CD8-positive, alpha-beta memory T cell (primary cell): ENCODE results near the gene PBX4. TPM values are rescaled to one million over a fixed set of nuclear protein-coding genes. Genes with fewer than 3 reads are reported as not detected.
A peak's percentile ranks its signal among the peaks of the same experiment; 100 is the strongest.

Source experiments
- CTCF ChIA-PET: fragments of 350-600 bp; sonication (Branson Sonifier 250); formaldehyde crosslinking; loops from one replicate; lab custom pipeline; 2021; ENCODE audit warnings: antibody characterized with exemption; lab: Charles Lee
- POLR2A ChIA-PET: fragments of 350-600 bp; sonication (Branson Sonifier 250); formaldehyde crosslinking; loops from one replicate; lab custom pipeline; 2021; ENCODE audit warnings: antibody characterized with exemption; lab: Charles Lee
- DNase-seq, 5 donors: peaks; one replicate each; pipeline versions ENCODE4 v3.0.0 to v3.0.0-alpha.2; 2020 to 2022; ENCODE audit warnings: mixed read lengths in 1 of 5
- H3K27ac ChIP-seq: one replicate; pipeline ENCODE4 v1.7.0; 2013; ENCODE audit warnings: low read depth, mild to moderate bottlenecking, low read length, moderate library complexity
- H3K27me3 ChIP-seq: 2 replicates; pipeline ENCODE4 v1.7.0; 2013; ENCODE audit warnings: low read length, mild to moderate bottlenecking; ENCODE audit not compliant: insufficient read depth, poor library complexity, severe bottlenecking
- H3K36me3 ChIP-seq: 2 replicates; pipeline ENCODE4 v1.7.0; 2013; ENCODE audit warnings: mild to moderate bottlenecking, low read length, moderate library complexity; ENCODE audit not compliant: insufficient read depth
- H3K4me1 ChIP-seq: 2 replicates; pipeline ENCODE4 v1.7.0; 2013; ENCODE audit warnings: mild to moderate bottlenecking, low read length, moderate library complexity; ENCODE audit not compliant: insufficient read depth
- H3K4me3 ChIP-seq: 2 replicates; pipeline ENCODE4 v1.7.0; 2013; ENCODE audit warnings: mild to moderate bottlenecking, low read length
- H3K9me3 ChIP-seq: 2 replicates; pipeline ENCODE4 v1.7.0; 2013; ENCODE audit warnings: mild to moderate bottlenecking, low read length
- H3K27ac Mint-ChIP-seq, 8 donors: one replicate each; pipeline ENCODE4 v1.8.0; 2020 to 2021; ENCODE audit warnings: mixed read lengths in 8 of 8, mild to moderate bottlenecking in 6 of 8, inconsistent platforms in 3 of 8, moderate library complexity in 3 of 8
- H3K27me3 Mint-ChIP-seq, 2 donors: one replicate each; pipeline ENCODE4 v1.8.0; 2020 to 2021; ENCODE audit warnings: mixed read lengths in 2 of 2, mild to moderate bottlenecking in 1 of 2, moderate library complexity in 1 of 2
- H3K36me3 Mint-ChIP-seq, 3 donors: one replicate each; pipeline ENCODE4 v1.8.0; 2020 to 2021; ENCODE audit warnings: mixed read lengths in 3 of 3, inconsistent platforms in 1 of 3, mild to moderate bottlenecking in 1 of 3
- H3K4me1 Mint-ChIP-seq, 3 donors: one replicate each; pipeline ENCODE4 v1.8.0; 2020 to 2021; ENCODE audit warnings: mixed read lengths in 3 of 3, inconsistent platforms in 1 of 3, mild to moderate bottlenecking in 1 of 3
- H3K4me3 Mint-ChIP-seq, 7 donors: one replicate each; pipeline ENCODE4 v1.8.0; 2020 to 2021; ENCODE audit warnings: mixed read lengths in 7 of 7, mild to moderate bottlenecking in 6 of 7, moderate library complexity in 4 of 7, inconsistent platforms in 2 of 7
- H3K9me3 Mint-ChIP-seq, 5 donors: one replicate each; pipeline ENCODE4 v1.8.0; 2020 to 2022; ENCODE audit warnings: mixed read lengths in 5 of 5, mild to moderate bottlenecking in 3 of 5, moderate library complexity in 2 of 5, inconsistent platforms in 1 of 5
- polyA plus RNA-seq: library from polyadenylated mRNA; unstranded; fragments of 300-500 nt; fragmentation: Illumina TruSeq; gene quantifications from one replicate; pipeline ENCODE4 v1.2.3, GENCODE V29; 2021
- total RNA-seq, 2 experiments: library from RNA; stranded (reverse); gene quantifications; one replicate each; pipeline ENCODE4 v1.2.3, GENCODE V29; 2021

Gene PBX4
- total and polyA plus RNA-seq, 3 experiments from 2014 or later, result 8.3 to 17.1 (median 15.0) TPM

- H3K9me3 Mint-ChIP-seq, result peaks cover 0 to 3% (median 0%) of the 10 kb centered on the region in 5 donors
- H3K36me3 Mint-ChIP-seq, result peaks cover 0 to 7% (median 3%) of the 10 kb centered on the region in 3 donors
- ChIA-PET CTCF (interaction anchor here (7.5 kb wide), 1 partner anchor 111 kb away, joined by 50 read pairs; the partner anchor contains the start of gene GMIP), POLR2A (no interaction called here)
- peaks cover 3 to 4% of the 10 kb centered on the region in 2 donors for H3K27me3 Mint-ChIP-seq
- H3K27ac ChIP-seq, result no peak overlapping the region
- DNase-seq, result no peak
- H3K4me1 ChIP-seq, result peaks cover 16% of the 10 kb centered on the region
- no peaks in the 10 kb centered on the region for H3K9me3 ChIP-seq
- peak overlapping the region in 4 of 8 donors; percentile 9 to 86 (median 70) for H3K27ac Mint-ChIP-seq
- no peak overlapping the region for H3K4me3 ChIP-seq
- no peaks in the 10 kb centered on the region for H3K36me3 ChIP-seq
- H3K4me3 Mint-ChIP-seq, result peak overlapping the region in 2 of 7 donors; percentile 23 to 58
- no peaks in the 10 kb centered on the region for H3K27me3 ChIP-seq
- H3K4me1 Mint-ChIP-seq, result peaks cover 13 to 32% (median 19%) of the 10 kb centered on the region in 3 donors
These were observed 83.8 kb downstream of the PBX4 start for GRCh38 chr19:19534556-19535265.

DNA sequence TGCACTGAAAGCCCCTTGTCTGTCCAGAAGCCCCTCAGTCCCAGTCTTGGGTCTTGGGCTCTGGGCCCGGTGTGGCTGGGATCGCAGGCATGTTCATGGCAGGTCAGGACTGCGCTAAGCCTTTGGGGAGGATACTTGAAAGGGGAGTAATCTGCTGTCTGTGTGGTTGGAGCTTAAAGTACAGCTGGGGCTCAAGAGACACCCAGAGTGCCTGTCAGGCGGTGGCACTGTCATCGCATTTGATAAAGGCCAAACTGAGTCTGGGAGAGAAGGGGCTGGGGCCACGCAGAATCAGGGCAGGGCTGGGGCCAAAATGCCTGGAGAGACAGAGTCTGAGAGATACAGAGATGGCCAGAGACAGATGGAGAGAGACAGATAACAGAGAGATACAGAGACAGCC is 84.6 kb downstream of the PBX4 start:
- H3K27ac ChIP-seq, result no peak overlapping the region
- POLR2A ChIA-PET, result no interaction called here
- H3K27me3 ChIP-seq, result no peaks in the 10 kb centered on the region
- no peaks in the 10 kb centered on the region for H3K36me3 ChIP-seq
- H3K9me3 ChIP-seq, result no peaks in the 10 kb centered on the region
- peak overlapping the region in 1 of 7 donors; percentile 58 for H3K4me3 Mint-ChIP-seq
- DNase-seq, result no peak
- peaks cover 0 to 2% (median 0%) of the 10 kb centered on the region in 5 donors for H3K9me3 Mint-ChIP-seq
- peaks cover 2 to 3% of the 10 kb centered on the region in 2 donors for H3K27me3 Mint-ChIP-seq
- peaks cover 14% of the 10 kb centered on the region for H3K4me1 ChIP-seq
- peaks cover 12 to 24% (median 14%) of the 10 kb centered on the region in 3 donors for H3K4me1 Mint-ChIP-seq
- peaks cover 0 to 13% (median 5%) of the 10 kb centered on the region in 3 donors for H3K36me3 Mint-ChIP-seq
- H3K27ac Mint-ChIP-seq, result peak overlapping the region in 4 of 8 donors; percentile 59 to 86 (median 70)
- CTCF ChIA-PET, result interaction anchor here (7.5 kb wide), 1 partner anchor 111 kb away, joined by 50 read pairs; the partner anchor contains the start of gene GMIP
- no peak overlapping the region for H3K4me3 ChIP-seq

DNA sequence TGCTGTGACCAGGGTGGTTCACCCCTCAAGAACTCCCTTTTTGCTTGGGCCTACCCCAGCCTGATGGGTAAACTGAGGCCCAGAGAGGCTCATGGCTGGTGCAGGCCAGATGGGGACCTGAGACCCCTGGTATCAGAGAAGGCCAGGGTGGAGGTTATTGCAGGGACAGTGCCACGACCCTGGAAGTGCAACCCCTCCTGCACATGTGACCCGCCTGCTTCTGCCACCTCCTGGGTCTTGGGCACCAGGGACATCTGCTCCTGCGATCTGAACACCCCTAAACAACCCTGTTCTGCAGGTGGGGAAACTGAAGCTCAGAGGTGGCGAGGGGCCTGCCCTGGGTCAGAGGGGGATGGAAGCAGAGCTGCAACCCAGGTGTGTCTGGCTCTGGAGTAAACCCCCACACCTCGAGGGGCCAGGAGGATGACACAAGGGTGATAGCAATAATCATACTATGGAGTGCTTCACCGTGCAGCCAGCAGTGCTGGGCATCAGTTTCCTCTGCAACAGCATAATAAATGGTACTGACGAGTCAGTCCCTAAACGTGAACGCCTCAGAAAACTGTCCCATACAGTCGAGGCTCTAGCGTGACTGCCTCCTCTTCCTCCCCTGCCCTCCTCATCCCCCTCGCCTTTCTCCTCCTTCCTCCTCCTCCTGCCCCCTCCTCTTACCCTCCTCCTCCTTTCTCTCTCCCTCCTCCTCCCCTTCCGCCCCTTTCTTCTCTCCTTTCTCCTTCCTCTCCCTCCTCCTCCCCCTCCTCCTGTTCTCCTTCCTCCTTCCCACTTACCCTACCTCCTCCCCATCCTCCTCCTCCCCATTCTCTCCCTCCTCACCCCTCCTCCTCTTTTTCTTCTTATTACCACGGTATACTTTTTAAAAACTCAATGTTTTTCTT is 85.4 kb downstream of the PBX4 start:
- H3K27ac Mint-ChIP-seq, result peak overlapping the region in 2 of 8 donors; percentile 63 to 90
- DNase-seq, result no peak
- Histone ChIP-seq H3K9me3 (no peaks in the 10 kb centered on the region), H3K4me1 (peaks cover 9% of the 10 kb centered on the region), H3K27ac (no peak overlapping the region), H3K36me3 (no peaks in the 10 kb centered on the region), H3K27me3 (no peaks in the 10 kb centered on the region), H3K4me3 (no peak overlapping the region)
- peaks cover 0 to 3% of the 10 kb centered on the region in 2 donors for H3K27me3 Mint-ChIP-seq
- ChIA-PET POLR2A (interaction anchor here (0.6 to 2.0 kb wide), 3 partner anchors 89 to 136 kb away, joined by 4 to 6 read pairs (median 5); partner anchors contain the start of genes GMIP and ZNF101), CTCF (interaction anchor here (0.8 to 7.5 kb wide), 33 partner anchors 8 to 745 kb away, joined by 3 to 50 read pairs (median 4); partner anchors contain the start of genes GMIP, NDUFA13, PBX4 and TSSK6)
- peaks cover 0 to 18% (median 5%) of the 10 kb centered on the region in 3 donors for H3K36me3 Mint-ChIP-seq
- peaks cover 7 to 19% (median 10%) of the 10 kb centered on the region in 3 donors for H3K4me1 Mint-ChIP-seq
- H3K4me3 Mint-ChIP-seq, result no peak overlapping the region
- peaks cover 0 to 2% (median 0%) of the 10 kb centered on the region in 5 donors for H3K9me3 Mint-ChIP-seq

GRCh38 chr19:19531951-19532805 is 86.3 kb downstream of the PBX4 start:
- Histone ChIP-seq H3K27me3 (no peaks in the 10 kb centered on the region), H3K4me1 (peaks cover 9% of the 10 kb centered on the region), H3K27ac (no peak overlapping the region), H3K9me3 (no peaks in the 10 kb centered on the region), H3K36me3 (no peaks in the 10 kb centered on the region), H3K4me3 (no peak overlapping the region)
- Mint-ChIP-seq H3K4me3 (no peak overlapping the region), H3K4me1 (peaks cover 5 to 14% (median 5%) of the 10 kb centered on the region in 3 donors), H3K9me3 (peaks cover 0 to 2% (median 0%) of the 10 kb centered on the region in 5 donors), H3K27ac (peak overlapping the region; percentile 47 to 97 (median 64)), H3K36me3 (peaks cover 0 to 24% (median 5%) of the 10 kb centered on the region in 3 donors), H3K27me3 (no peaks in the 10 kb centered on the region)
- CTCF ChIA-PET, result interaction anchor here (0.8 to 7.5 kb wide), 34 partner anchors 9 to 746 kb away, joined by 3 to 50 read pairs (median 4); partner anchors contain the start of genes GMIP, NDUFA13, PBX4 and TSSK6
- DNase-seq, result peak; percentile 74 to 87 (median 82)
- POLR2A ChIA-PET, result interaction anchor here (0.6 to 2.0 kb wide), 3 partner anchors 90 to 137 kb away, joined by 4 to 6 read pairs (median 5); partner anchors contain the start of genes GMIP and ZNF101

DNA sequence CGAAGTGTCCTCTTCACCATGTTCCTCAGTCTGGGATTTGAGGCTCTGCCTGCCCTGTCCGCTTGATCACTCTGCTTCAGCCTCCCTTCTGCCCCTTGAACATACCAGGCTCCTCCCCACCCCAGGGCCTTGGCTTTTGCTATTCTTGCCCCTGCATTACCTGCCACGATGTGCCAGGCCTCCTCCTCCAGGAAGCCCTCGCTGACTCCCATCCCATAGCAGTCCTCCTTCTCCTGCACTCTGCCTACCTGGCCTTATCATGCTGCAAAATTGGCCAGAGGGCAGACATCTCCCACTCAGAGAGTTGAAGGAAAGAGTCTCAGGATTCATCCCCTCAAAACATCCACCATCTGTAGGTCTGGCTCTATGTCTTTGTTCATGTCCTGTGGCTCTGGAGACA is 87.6 kb downstream of the PBX4 start:
- peaks cover 0 to 34% (median 5%) of the 10 kb centered on the region in 3 donors for H3K36me3 Mint-ChIP-seq
- peaks cover 5 to 10% (median 5%) of the 10 kb centered on the region in 3 donors for H3K4me1 Mint-ChIP-seq
- Histone ChIP-seq H3K27ac (no peak overlapping the region), H3K4me3 (no peak overlapping the region), H3K36me3 (no peaks in the 10 kb centered on the region), H3K4me1 (peaks cover 9% of the 10 kb centered on the region), H3K9me3 (no peaks in the 10 kb centered on the region), H3K27me3 (no peaks in the 10 kb centered on the region)
- no peaks in the 10 kb centered on the region for H3K27me3 Mint-ChIP-seq
- peak overlapping the region in 1 of 7 donors; percentile 55 for H3K4me3 Mint-ChIP-seq
- peak overlapping the region in 5 of 8 donors; percentile 25 to 77 (median 66) for H3K27ac Mint-ChIP-seq
- POLR2A ChIA-PET, result interaction anchor here (0.6 to 0.7 kb wide), 2 partner anchors 71 to 92 kb away, joined by 3 read pairs; no protein-coding TSS in a partner anchor
- CTCF ChIA-PET, result interaction anchor here (0.7 to 7.5 kb wide), 8 partner anchors 11 to 428 kb away, joined by 3 to 50 read pairs (median 7); partner anchors contain the start of genes GMIP and ZNF93
- no peak for DNase-seq
- H3K9me3 Mint-ChIP-seq, result peaks cover 0 to 2% (median 0%) of the 10 kb centered on the region in 5 donors

DNA sequence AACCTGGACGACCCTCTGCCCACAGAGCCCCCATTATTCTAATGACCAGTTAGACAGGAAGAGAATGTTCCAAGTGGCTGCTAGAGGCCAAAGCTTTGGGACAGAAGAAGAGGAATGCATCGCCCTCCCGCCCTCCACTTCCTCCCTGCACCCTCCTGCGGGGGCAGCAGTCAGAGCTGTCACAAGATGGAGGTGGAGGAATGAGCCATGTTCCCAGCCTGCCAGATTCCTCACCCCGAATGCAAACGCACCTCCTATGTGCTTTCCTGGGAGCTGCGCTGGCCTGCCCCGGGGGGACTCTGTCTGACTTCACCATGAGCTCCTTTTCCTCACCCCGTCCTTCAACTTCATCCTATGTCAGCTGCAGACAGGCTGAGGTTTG is 88.1 kb downstream of the PBX4 start:
- H3K27ac ChIP-seq, result no peak overlapping the region
- no peaks in the 10 kb centered on the region for H3K9me3 ChIP-seq
- Mint-ChIP-seq H3K9me3 (peaks cover 0 to 2% (median 0%) of the 10 kb centered on the region in 5 donors), H3K36me3 (peaks cover 0 to 35% (median 5%) of the 10 kb centered on the region in 3 donors), H3K27me3 (no peaks in the 10 kb centered on the region), H3K4me3 (no peak overlapping the region), H3K27ac (peak overlapping the region in 1 of 8 donors; percentile 70), H3K4me1 (peaks cover 5 to 10% (median 5%) of the 10 kb centered on the region in 3 donors)
- no peaks in the 10 kb centered on the region for H3K36me3 ChIP-seq
- H3K27me3 ChIP-seq, result no peaks in the 10 kb centered on the region
- H3K4me3 ChIP-seq, result no peak overlapping the region
- CTCF ChIA-PET, result interaction anchor here (3.9 to 7.5 kb wide), 2 partner anchors 115 to 428 kb away, joined by 34 to 50 read pairs; partner anchors contain the start of gene GMIP
- no peak for DNase-seq
- POLR2A ChIA-PET, result interaction anchor here (0.7 kb wide), 1 partner anchor 72 kb away, joined by 3 read pairs; no protein-coding TSS in a partner anchor
- peaks cover 9% of the 10 kb centered on the region for H3K4me1 ChIP-seq
